ENCODE results near the gene RERG. TPM values are rescaled to one million over a fixed set of nuclear protein-coding genes. Genes with fewer than 3 reads are reported as not detected.

RERG gene
- total RNA-seq, 4 donors from 2014 or later = 9.6 to 84.4 (median 36.4) TPM

GRCh38 chr12:15131431-15131830, 89.8 kb downstream of the RERG start:
- DNase-seq (ENCODE audit: low spot score) (no peak), ATAC-seq (ENCODE audit: low FRiP score) (peak; percentile 66)
- TF ChIP-seq CTCF (IDR thresholded peaks at IDR 0.05) = no peak

GRCh38 chr12:15130541-15130940, 90.7 kb downstream of the RERG start:
- ATAC-seq (ENCODE audit: low FRiP score) (no peak), DNase-seq (ENCODE audit: low spot score) (no peak)
- no peak for TF ChIP-seq CTCF (IDR thresholded peaks at IDR 0.05)

GRCh38 chr12:15123401-15123800, 97.8 kb downstream of the RERG start:
- TF ChIP-seq CTCF (IDR thresholded peaks at IDR 0.05) = no peak
- ATAC-seq (ENCODE audit: low FRiP score) = no peak
- DNase-seq (ENCODE audit: low spot score) = no peak

- ATAC-seq (ENCODE audit: low FRiP score) = no peak
- no peak for DNase-seq (ENCODE audit: low spot score)
- no peak for TF ChIP-seq CTCF (IDR thresholded peaks at IDR 0.05)
These were observed 98.9 kb downstream of the RERG start for GRCh38 chr12:15122344-15122743.

GRCh38 chr12:15118955-15119354, 102.3 kb downstream of the RERG start:
- ATAC-seq (ENCODE audit: low FRiP score) (no peak), DNase-seq (ENCODE audit: low spot score) (no peak)
- no peak for TF ChIP-seq CTCF (IDR thresholded peaks at IDR 0.05)

GRCh38 chr12:15116983-15117382, 104.2 kb downstream of the RERG start:
- no peak for ATAC-seq (ENCODE audit: low FRiP score)
- DNase-seq (ENCODE audit: low spot score) = no peak
- no peak for TF ChIP-seq CTCF (IDR thresholded peaks at IDR 0.05)

GRCh38 chr12:15116086-15116485, 105.1 kb downstream of the RERG start:
- ATAC-seq (ENCODE audit: low FRiP score) (no peak), DNase-seq (ENCODE audit: low spot score) (no peak)
- no peak for TF ChIP-seq CTCF (IDR thresholded peaks at IDR 0.05)
